ENCODE measurements around the gene TBC1D13.
"Not testable (repeated sequence)": the region's sequence is repeated elsewhere in the genome, so short reads cannot be mapped to it uniquely, and the experiment has no call there.

The TBC1D13 gene

DNA sequence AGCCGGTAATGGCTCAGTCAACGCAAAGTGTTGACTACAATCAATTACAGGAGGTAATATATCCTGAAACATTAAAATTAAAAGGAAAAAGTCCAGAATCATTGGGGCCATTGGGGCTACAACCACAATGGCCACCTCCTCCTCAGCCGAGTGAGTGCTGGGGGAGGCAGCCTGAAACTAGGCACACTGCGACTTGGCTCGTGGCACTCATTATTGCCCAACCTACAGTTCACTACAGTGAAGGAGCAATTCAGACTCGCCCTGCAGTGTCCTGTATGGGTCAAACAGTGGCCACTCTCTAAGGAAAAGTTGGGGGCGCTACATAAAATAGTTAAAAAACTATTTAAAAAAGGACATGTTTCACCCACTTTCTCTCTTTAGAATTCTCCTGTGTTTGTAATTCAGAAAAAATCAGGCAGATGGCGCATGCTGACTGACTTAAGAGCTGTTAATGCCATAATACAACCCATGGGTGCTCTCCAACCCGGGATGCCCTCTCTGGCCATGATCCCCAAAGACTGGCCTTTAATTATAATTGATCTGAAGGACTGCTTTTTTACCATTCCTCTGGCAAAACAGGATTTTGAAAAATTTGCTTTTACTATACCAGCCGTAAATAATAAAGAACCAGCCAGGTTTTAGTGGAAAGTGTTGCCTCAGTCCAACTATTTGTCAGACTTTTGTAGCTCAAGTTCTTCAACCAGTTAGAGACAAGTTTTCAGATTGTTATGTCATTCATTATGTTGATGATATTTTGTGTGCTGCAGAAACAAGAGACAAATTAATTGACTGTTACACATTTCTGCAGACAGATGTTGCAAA lies 64.9 kb downstream of the TBC1D13 start:
- DNase-seq: not testable (repeated sequence)

GRCh38 chr9:128852646-128853045 lies 65.6 kb downstream of the TBC1D13 start:
- DNase-seq: not testable (repeated sequence)

DNA sequence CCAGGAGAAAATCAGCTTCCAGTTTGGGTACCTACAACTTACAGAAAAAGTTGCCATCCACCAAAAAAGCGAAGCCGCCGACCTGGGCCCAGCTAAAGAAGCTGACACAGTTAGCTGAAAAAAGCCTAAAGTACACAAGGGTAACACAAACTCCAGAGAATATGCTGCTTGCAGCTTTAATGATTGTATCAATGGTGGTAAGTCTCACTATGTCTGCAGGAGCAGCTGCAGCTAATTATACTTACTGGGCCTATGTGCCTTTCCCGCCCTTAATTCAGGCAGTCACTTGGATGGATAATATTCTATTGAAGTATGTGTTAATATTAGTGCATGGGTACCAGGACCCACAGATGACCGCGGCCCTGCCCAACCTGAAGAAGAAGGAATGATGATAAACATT lies 67.4 kb downstream of the TBC1D13 start:
- DNase-seq: not testable (repeated sequence)

DNA sequence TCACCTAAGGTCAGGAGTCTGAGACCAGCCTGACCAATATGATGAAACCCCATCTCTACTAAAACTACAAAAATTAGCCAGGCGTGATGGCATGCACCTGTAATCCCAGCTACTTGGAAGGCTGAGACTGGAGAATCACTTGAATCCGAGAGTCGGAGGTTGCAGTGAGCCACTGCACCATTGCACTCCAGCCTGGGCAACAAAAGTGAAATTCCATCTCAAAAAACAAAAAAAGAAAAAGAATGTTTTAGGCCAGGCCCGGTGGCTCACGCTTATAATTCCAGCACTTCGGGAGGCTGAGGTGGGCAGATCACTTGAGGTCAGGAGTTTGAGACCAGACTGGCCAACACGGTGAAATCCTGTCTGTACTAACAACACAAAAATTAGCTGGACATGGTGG lies 71.4 kb downstream of the TBC1D13 start:
- DNase-seq: not testable (repeated sequence)

Measured in stimulated activated CD4-positive, alpha-beta T cell treated with anti-CD3 and anti-CD28 coated beads, Interleukin-1b, Interleukin-23, amount 100 ng/mL, for 48 hours (primary cell).